SK-N-MC (cell line): ENCODE results near the gene CARM1.

Experiments
- EZH2 ChIP-seq: fragments of 200-600 bp; sonication (generic); IDR thresholded peaks from one replicate; pipeline ENCODE4 v1.6.1; 2017; ENCODE audit warnings: antibody characterized with exemption
- FOXP2 ChIP-seq: optimal IDR thresholded peaks from 2 replicates; pipeline ENCODE3; 2011; ENCODE audit warnings: mild to moderate bottlenecking, moderate library complexity; ENCODE audit not compliant: insufficient read depth; ENCODE audit errors: extremely low read length, control extremely low read depth
- POLR2AphosphoS5 ChIP-seq: IDR thresholded peaks from 2 replicates; pipeline ENCODE4 v1.6.1; 2012; ENCODE audit warnings: mild to moderate bottlenecking, low read depth, low read length, borderline replicate concordance

- no peak for TF ChIP-seq POLR2AphosphoS5
- no peak for TF ChIP-seq EZH2
- TF ChIP-seq FOXP2 = no peak
Measured at GRCh38 chr19:10884274-10884673, 12.9 kb downstream of the CARM1 start.
